ENCODE measurements around the gene CHD1. TPM values are rescaled to one million over a fixed set of nuclear protein-coding genes. Genes with fewer than 3 reads are reported as not detected.

CHD1 gene
- total RNA-seq, 1 experiment from 2014 or later, result 107 TPM

- no peak for DNase-seq (ENCODE audit: low read depth, low spot score)
- in situ Hi-C loops (cut with HindIII; ENCODE audit: low pct_unique_long_range_greater_than_20kb, low sequenced_read_pairs), result no loop called here
Observed at GRCh38 chr5:98844865-98845264, 83.9 kb downstream of the CHD1 start.

GRCh38 chr5:98843481-98843880 is 85.3 kb downstream of the CHD1 start:
- no peak for DNase-seq (ENCODE audit: low read depth, low spot score)
- in situ Hi-C loops (cut with HindIII; ENCODE audit: low pct_unique_long_range_greater_than_20kb, low sequenced_read_pairs), result no loop called here

- in situ Hi-C loops (cut with HindIII; ENCODE audit: low pct_unique_long_range_greater_than_20kb, low sequenced_read_pairs), result no loop called here
- DNase-seq (ENCODE audit: low read depth, low spot score), result no peak
Observed at GRCh38 chr5:98840946-98841345, 87.9 kb downstream of the CHD1 start.

- DNase-seq (ENCODE audit: low read depth, low spot score), result no peak
- in situ Hi-C loops (cut with HindIII; ENCODE audit: low pct_unique_long_range_greater_than_20kb, low sequenced_read_pairs), result no loop called here
Observed at GRCh38 chr5:98839469-98840383, 89.1 kb downstream of the CHD1 start.

- in situ Hi-C loops (cut with HindIII; ENCODE audit: low pct_unique_long_range_greater_than_20kb, low sequenced_read_pairs), result no loop called here
- DNase-seq (ENCODE audit: low read depth, low spot score), result no peak
Observed at GRCh38 chr5:98836175-98836574, 92.6 kb downstream of the CHD1 start.

GRCh38 chr5:98827588-98828284 is 101.1 kb downstream of the CHD1 start:
- in situ Hi-C loops (cut with HindIII; ENCODE audit: low pct_unique_long_range_greater_than_20kb, low sequenced_read_pairs), result no loop called here
- no peak for DNase-seq (ENCODE audit: low read depth, low spot score)

- peak; percentile 63 for DNase-seq (ENCODE audit: low read depth, low spot score)
- in situ Hi-C loops (cut with HindIII; ENCODE audit: low pct_unique_long_range_greater_than_20kb, low sequenced_read_pairs), result no loop called here
Observed at GRCh38 chr5:98827161-98827560, 101.6 kb downstream of the CHD1 start.

GRCh38 chr5:98825582-98826375 is 103.0 kb downstream of the CHD1 start:
- in situ Hi-C loops (cut with HindIII; ENCODE audit: low pct_unique_long_range_greater_than_20kb, low sequenced_read_pairs), result no loop called here

GRCh38 chr5:98816582-98817222 is 112.1 kb downstream of the CHD1 start:
- DNase-seq (ENCODE audit: low read depth, low spot score), result no peak
- in situ Hi-C loops (cut with HindIII; ENCODE audit: low pct_unique_long_range_greater_than_20kb, low sequenced_read_pairs), result no loop called here

More at GRCh38 chr5:98825582-98826375, 103.0 kb downstream of the CHD1 start:
- DNase-seq (ENCODE audit: low read depth, low spot score), result no peak

GRCh38 chr5:98813755-98814154 is 115.1 kb downstream of the CHD1 start:
- in situ Hi-C loops (cut with HindIII; ENCODE audit: low pct_unique_long_range_greater_than_20kb, low sequenced_read_pairs), result no loop called here
- no peak for DNase-seq (ENCODE audit: low read depth, low spot score)

GRCh38 chr5:98810206-98810605 is 118.6 kb downstream of the CHD1 start:
- in situ Hi-C loops (cut with HindIII; ENCODE audit: low pct_unique_long_range_greater_than_20kb, low sequenced_read_pairs), result no loop called here
- DNase-seq (ENCODE audit: low read depth, low spot score), result no peak

- in situ Hi-C loops (cut with HindIII; ENCODE audit: low pct_unique_long_range_greater_than_20kb, low sequenced_read_pairs), result no loop called here
- DNase-seq (ENCODE audit: low read depth, low spot score), result no peak
Observed at GRCh38 chr5:98807806-98808205, 121.0 kb downstream of the CHD1 start.

- in situ Hi-C loops (cut with HindIII; ENCODE audit: low pct_unique_long_range_greater_than_20kb, low sequenced_read_pairs), result no loop called here
- no peak for DNase-seq (ENCODE audit: low read depth, low spot score)
Observed at GRCh38 chr5:98805070-98805469, 123.7 kb downstream of the CHD1 start.

GRCh38 chr5:98804066-98804465 is 124.7 kb downstream of the CHD1 start:
- in situ Hi-C loops (cut with HindIII; ENCODE audit: low pct_unique_long_range_greater_than_20kb, low sequenced_read_pairs), result no loop called here

More at GRCh38 chr5:98804066-98804465, 124.7 kb downstream of the CHD1 start:
- no peak for DNase-seq (ENCODE audit: low read depth, low spot score)

All from SK-MEL-5 (cell line).